ENCODE results near the gene ROBO3. TPM values are rescaled to one million over a fixed set of nuclear protein-coding genes. Genes with fewer than 3 reads are reported as not detected.

ROBO3 gene
- total RNA-seq, 1 donor from 2014 or later, result 57.0 TPM

- H3K4me3 ChIP-seq (ENCODE audit: low read depth, low read length), result no peak overlapping the region
- no peak for DNase-seq (ENCODE audit: low read depth)
- no peaks in the 10 kb centered on the region for H3K36me3 ChIP-seq (ENCODE audit: control insufficient read depth, insufficient read depth, low read length)
- TF ChIP-seq, protein P1, sequence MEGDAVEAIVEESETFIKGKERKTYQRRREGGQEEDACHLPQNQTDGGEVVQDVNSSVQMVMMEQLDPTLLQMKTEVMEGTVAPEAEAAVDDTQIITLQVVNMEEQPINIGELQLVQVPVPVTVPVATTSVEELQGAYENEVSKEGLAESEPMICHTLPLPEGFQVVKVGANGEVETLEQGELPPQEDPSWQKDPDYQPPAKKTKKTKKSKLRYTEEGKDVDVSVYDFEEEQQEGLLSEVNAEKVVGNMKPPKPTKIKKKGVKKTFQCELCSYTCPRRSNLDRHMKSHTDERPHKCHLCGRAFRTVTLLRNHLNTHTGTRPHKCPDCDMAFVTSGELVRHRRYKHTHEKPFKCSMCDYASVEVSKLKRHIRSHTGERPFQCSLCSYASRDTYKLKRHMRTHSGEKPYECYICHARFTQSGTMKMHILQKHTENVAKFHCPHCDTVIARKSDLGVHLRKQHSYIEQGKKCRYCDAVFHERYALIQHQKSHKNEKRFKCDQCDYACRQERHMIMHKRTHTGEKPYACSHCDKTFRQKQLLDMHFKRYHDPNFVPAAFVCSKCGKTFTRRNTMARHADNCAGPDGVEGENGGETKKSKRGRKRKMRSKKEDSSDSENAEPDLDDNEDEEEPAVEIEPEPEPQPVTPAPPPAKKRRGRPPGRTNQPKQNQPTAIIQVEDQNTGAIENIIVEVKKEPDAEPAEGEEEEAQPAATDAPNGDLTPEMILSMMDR (IDR thresholded peaks at IDR 0.05; ENCODE audit: insufficient read depth, low read length, poor library complexity, severe bottlenecking), result no peak
- H3K27me3 ChIP-seq (ENCODE audit: control insufficient read depth, insufficient read depth, low read length), result no peaks in the 10 kb centered on the region
These were observed 26.9 kb downstream of the ROBO3 start for GRCh38 chr11:124892146-124892545.

GRCh38 chr11:124892750-124893454, 27.7 kb downstream of the ROBO3 start:
- H3K27me3 ChIP-seq (ENCODE audit: control insufficient read depth, insufficient read depth, low read length), result no peaks in the 10 kb centered on the region
- no peak overlapping the region for H3K4me3 ChIP-seq (ENCODE audit: low read depth, low read length)
- no peaks in the 10 kb centered on the region for H3K36me3 ChIP-seq (ENCODE audit: control insufficient read depth, insufficient read depth, low read length)
- TF ChIP-seq, protein P1 (IDR thresholded peaks at IDR 0.05; ENCODE audit: insufficient read depth, low read length, poor library complexity, severe bottlenecking), result no peak
- no peak for DNase-seq (ENCODE audit: low read depth)

DNA sequence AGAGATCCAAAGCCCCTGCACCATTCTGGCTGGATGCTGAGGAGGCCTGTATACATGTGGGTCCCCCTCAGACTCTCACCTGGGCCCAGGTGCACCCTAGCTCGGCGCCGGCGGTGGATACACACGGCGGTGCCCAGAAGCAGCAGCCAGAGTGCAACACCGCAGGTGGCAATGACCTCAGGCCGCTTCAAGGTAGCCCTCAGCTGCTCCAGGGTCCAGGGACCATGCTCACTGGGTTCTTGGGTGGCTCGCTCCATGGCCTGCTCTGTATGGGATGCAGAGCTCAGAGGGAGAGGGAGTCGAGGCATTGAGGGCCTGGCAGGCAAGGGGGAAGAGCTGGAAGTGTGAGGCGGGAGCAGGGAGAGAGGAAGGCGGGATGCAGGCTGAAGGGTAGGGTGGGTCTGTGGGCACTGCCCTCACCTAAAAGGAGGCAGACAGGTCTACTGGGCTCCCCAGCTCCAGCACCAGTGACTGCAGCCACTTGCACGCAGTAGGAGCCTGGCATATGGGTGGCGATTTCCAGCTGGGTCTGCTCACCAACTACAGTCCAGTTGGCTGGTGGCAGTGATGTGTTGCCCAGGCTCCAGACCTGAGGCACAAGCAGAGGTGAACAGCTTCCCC, 28.7 kb downstream of the ROBO3 start:
- Histone ChIP-seq H3K36me3 (ENCODE audit: control insufficient read depth, insufficient read depth, low read length) (no peaks in the 10 kb centered on the region), H3K4me3 (ENCODE audit: low read depth, low read length) (no peak overlapping the region), H3K27me3 (ENCODE audit: control insufficient read depth, insufficient read depth, low read length) (no peaks in the 10 kb centered on the region)
- DNase-seq (ENCODE audit: low read depth), result no peak
- TF ChIP-seq, protein P1 (IDR thresholded peaks at IDR 0.05; ENCODE audit: insufficient read depth, low read length, poor library complexity, severe bottlenecking), result no peak

GRCh38 chr11:124894606-124895430, 29.6 kb downstream of the ROBO3 start:
- DNase-seq (ENCODE audit: low read depth), result no peak
- no peaks in the 10 kb centered on the region for H3K27me3 ChIP-seq (ENCODE audit: control insufficient read depth, insufficient read depth, low read length)
- H3K36me3 ChIP-seq (ENCODE audit: control insufficient read depth, insufficient read depth, low read length), result no peaks in the 10 kb centered on the region
- H3K4me3 ChIP-seq (ENCODE audit: low read depth, low read length), result no peak overlapping the region
- TF ChIP-seq, protein P1 (IDR thresholded peaks at IDR 0.05; ENCODE audit: insufficient read depth, low read length, poor library complexity, severe bottlenecking), result no peak

DNA sequence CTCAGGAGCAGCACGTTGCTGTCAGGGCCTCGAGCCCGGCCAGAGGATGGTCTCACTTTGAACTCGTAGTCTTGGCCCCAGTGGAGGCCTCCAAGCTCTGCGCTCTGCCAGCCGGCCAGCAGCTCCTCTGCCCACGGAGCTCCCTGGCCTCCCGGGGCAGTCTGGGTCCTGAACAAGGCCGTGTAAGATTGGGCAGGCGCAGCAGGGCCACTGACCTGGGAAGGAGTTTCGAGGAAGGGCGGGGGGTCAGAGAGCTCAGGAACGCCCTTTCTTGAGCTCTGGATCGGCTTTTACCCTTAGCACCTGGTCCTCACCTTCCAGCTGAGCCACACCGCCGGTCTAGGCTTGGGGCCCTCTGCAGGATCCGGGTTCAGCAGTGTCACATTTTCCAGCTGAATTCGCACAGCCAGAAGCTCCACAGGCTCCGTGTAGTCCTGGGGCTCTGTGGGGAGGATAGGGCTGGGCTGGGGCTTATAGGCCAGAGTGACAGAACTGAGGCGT, 30.3 kb downstream of the ROBO3 start:
- Histone ChIP-seq H3K4me3 (ENCODE audit: low read depth, low read length) (no peak overlapping the region), H3K27me3 (ENCODE audit: control insufficient read depth, insufficient read depth, low read length) (no peaks in the 10 kb centered on the region), H3K36me3 (ENCODE audit: control insufficient read depth, insufficient read depth, low read length) (no peaks in the 10 kb centered on the region)
- no peak for DNase-seq (ENCODE audit: low read depth)
- TF ChIP-seq, protein P1 (IDR thresholded peaks at IDR 0.05; ENCODE audit: insufficient read depth, low read length, poor library complexity, severe bottlenecking), result no peak

Data from kidney epithelial cell (primary cell).